Ascending aorta (tissue), 2 donors: ENCODE data around the gene CSNK1G1. TPM values are rescaled to one million over a fixed set of nuclear protein-coding genes. Genes with fewer than 3 reads are reported as not detected.
"Not testable (repeated sequence)": the region's sequence is repeated elsewhere in the genome, so short reads cannot be mapped to it uniquely, and the experiment has no call there.

Source experiments
- DNase-seq, 2 donors: peaks; one replicate each; pipeline ENCODE4 v3.0.0-alpha.2; 2019; ENCODE audit warnings: low spot score in 2 of 2
- H3K27ac ChIP-seq, 2 donors: fragments of 200-600 bp; sonication (generic); one replicate each; pipeline ENCODE4 v1.5.1; 2016 to 2017; ENCODE audit warnings: mild to moderate bottlenecking in 1 of 2
- H3K27me3 ChIP-seq: fragments of 200-600 bp; sonication (generic); one replicate; pipeline ENCODE4 v1.5.1; 2017
- H3K36me3 ChIP-seq, 2 donors: fragments of 200-600 bp; sonication (generic); one replicate each; pipeline ENCODE4 v1.5.1; 2016
- H3K4me1 ChIP-seq, 2 donors: fragments of 200-600 bp; sonication (generic); one replicate each; pipeline ENCODE4 v1.5.1; 2016 to 2017; ENCODE audit warnings: mild to moderate bottlenecking in 1 of 2
- H3K4me3 ChIP-seq, 2 donors: fragments of 200-600 bp; sonication (generic); one replicate each; pipeline ENCODE4 v1.5.1; 2016 to 2017; ENCODE audit warnings: mild to moderate bottlenecking in 1 of 2
- H3K9me3 ChIP-seq, 2 donors: fragments of 200-600 bp; sonication (generic); one replicate each; pipeline ENCODE4 v1.5.1; 2016
- CTCF ChIP-seq, 3 experiments: fragments of 200-600 bp in 2 of 3; fragments of 450-650 bp in 1 of 3; sonication (generic) in 2 of 3; IDR thresholded peaks; one replicate each; pipeline ENCODE4 v1.5.1; 2016 to 2019; ENCODE audit warnings: antibody characterized with exemption in 3 of 3, mild to moderate bottlenecking in 1 of 3, moderate library complexity in 1 of 3
- intact Hi-C: fragments of 100-400 bp; cut with DNase I; formaldehyde crosslinking; loops from one replicate; pipeline ENCODE4 v1.15.1; 2023
- total RNA-seq: library from RNA; depleted of rRNA; stranded (reverse); fragments of >200 nt; gene quantifications from one replicate; pipeline ENCODE4 v1.1.0, GENCODE V29; 2016

The CSNK1G1 gene
- total RNA-seq, 1 donor from 2014 or later, result 12.9 TPM

DNA sequence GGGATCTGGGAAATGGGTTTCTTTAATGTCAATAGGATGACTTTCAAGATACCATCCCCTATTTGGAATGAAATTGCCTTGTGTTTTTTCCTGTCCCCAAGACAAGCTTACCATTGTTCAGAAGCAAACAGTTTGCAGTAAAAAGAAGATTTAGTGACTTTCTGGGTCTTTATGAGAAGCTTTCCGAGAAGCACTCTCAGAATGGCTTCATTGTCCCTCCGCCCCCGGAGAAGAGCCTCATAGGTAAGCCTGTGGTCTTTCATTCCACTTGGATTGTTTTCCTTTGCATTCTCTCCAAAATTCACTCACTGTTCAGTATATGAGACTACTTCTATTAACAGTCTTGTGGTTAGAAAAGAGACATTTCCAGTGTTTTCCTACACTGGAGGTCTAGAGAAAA, 230.0 kb downstream of the CSNK1G1 start:
- Histone ChIP-seq H3K27ac (no peak overlapping the region), H3K4me3 (no peak overlapping the region), H3K27me3 (no peaks in the 10 kb centered on the region), H3K4me1 (no peaks in the 10 kb centered on the region), H3K9me3 (no peaks in the 10 kb centered on the region), H3K36me3 (peaks cover 88% of the 10 kb centered on the region in 2 donors)
- intact Hi-C loops, result no loop called here
- no peak for TF ChIP-seq CTCF (IDR thresholded peaks at IDR 0.05)
- no peak for DNase-seq

DNA sequence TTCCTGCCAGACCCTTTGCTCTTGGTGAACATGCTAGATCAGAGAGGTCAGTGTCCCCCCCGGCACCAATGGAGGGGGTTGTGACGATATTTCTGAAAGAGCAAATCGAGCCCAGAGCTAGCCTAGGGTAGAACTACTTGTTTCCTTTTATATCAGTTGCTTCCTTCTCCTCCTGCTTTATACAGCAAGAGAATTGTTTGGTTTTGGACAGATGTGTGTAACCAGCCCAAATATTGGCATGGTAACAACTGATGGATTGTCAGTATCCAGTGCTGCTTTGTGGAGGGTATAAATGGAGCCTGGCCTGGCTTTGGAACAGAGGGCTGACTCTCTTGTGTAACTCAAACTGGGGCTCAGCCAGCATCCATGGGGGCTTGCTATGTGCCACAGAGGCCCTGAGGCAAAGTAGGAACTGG, 233.0 kb downstream of the CSNK1G1 start:
- intact Hi-C loops, result no loop called here
- Histone ChIP-seq H3K27me3 (no peaks in the 10 kb centered on the region), H3K9me3 (no peaks in the 10 kb centered on the region), H3K36me3 (peaks cover 88% of the 10 kb centered on the region in 2 donors), H3K4me3 (no peak overlapping the region), H3K27ac (no peak overlapping the region), H3K4me1 (no peaks in the 10 kb centered on the region)
- TF ChIP-seq CTCF (IDR thresholded peaks at IDR 0.05), result no peak
- no peak for DNase-seq

- H3K27me3 ChIP-seq, result no peaks in the 10 kb centered on the region
- TF ChIP-seq CTCF (IDR thresholded peaks at IDR 0.05), result no peak
- no peak for DNase-seq
- no peak overlapping the region for H3K27ac ChIP-seq
- intact Hi-C loops, result no loop called here
- H3K4me1 ChIP-seq, result no peaks in the 10 kb centered on the region
- H3K9me3 ChIP-seq, result no peaks in the 10 kb centered on the region
- peaks cover 86 to 88% of the 10 kb centered on the region in 2 donors for H3K36me3 ChIP-seq
- H3K4me3 ChIP-seq, result no peak overlapping the region
These were observed 233.5 kb downstream of the CSNK1G1 start for GRCh38 chr15:64122444-64122843.

- Histone ChIP-seq H3K27ac (no peak overlapping the region), H3K4me3 (no peak overlapping the region), H3K9me3 (no peaks in the 10 kb centered on the region), H3K27me3 (no peaks in the 10 kb centered on the region), H3K4me1 (no peaks in the 10 kb centered on the region), H3K36me3 (peaks cover 86 to 88% of the 10 kb centered on the region in 2 donors)
- TF ChIP-seq CTCF (IDR thresholded peaks at IDR 0.05), result no peak
- DNase-seq, result no peak
- intact Hi-C loops, result no loop called here
These were observed 234.4 kb downstream of the CSNK1G1 start for GRCh38 chr15:64121614-64122013.

- H3K27ac ChIP-seq, intact Hi-C loops, H3K9me3 ChIP-seq, DNase-seq, H3K4me3 ChIP-seq, H3K27me3 ChIP-seq, H3K4me1 ChIP-seq: not testable (repeated sequence)
- H3K36me3 ChIP-seq, result peaks cover 88 to 92% of the 10 kb centered on the region in 2 donors
These were observed 235.7 kb downstream of the CSNK1G1 start for GRCh38 chr15:64120322-64120721.

- H3K4me3 ChIP-seq, result no peak overlapping the region
- intact Hi-C loops, result no loop called here
- H3K4me1 ChIP-seq, result no peaks in the 10 kb centered on the region
- no peaks in the 10 kb centered on the region for H3K9me3 ChIP-seq
- no peaks in the 10 kb centered on the region for H3K27me3 ChIP-seq
- DNase-seq, result no peak
- no peak for TF ChIP-seq CTCF (IDR thresholded peaks at IDR 0.05)
- H3K27ac ChIP-seq, result no peak overlapping the region
- peaks cover 87 to 92% of the 10 kb centered on the region in 2 donors for H3K36me3 ChIP-seq
These were observed 238.1 kb downstream of the CSNK1G1 start for GRCh38 chr15:64117759-64118487.

Other genes with a start within 250 kb of the CSNK1G1 start
- 0.53 TPM for gene SNX22, start 204.4 kb downstream of the CSNK1G1 start, total RNA-seq
- 674 TPM for gene PPIB, start 193.2 kb downstream of the CSNK1G1 start, total RNA-seq
- not detected for gene PCLAF, start 25.3 kb upstream of the CSNK1G1 start, total RNA-seq
- gene TRIP4, start 31.7 kb upstream of the CSNK1G1 start, total RNA-seq, result 5.6 TPM
- gene ZNF609, start 104.4 kb upstream of the CSNK1G1 start, total RNA-seq, result 16.0 TPM